Hepatocyte (in vitro differentiated cells): ENCODE measurements around the gene ZFHX3.

Source experiments
- CTCF ChIP-seq: fragments of 200-600 bp; sonication (generic); IDR thresholded peaks from 2 replicates; pipeline ENCODE4 v1.5.1; 2016; ENCODE audit warnings: antibody characterized with exemption, mild to moderate bottlenecking; ENCODE audit not compliant: poor library complexity
- EZH2 ChIP-seq: fragments of 200-600 bp; sonication (generic); IDR thresholded peaks from 2 replicates; pipeline ENCODE4 v1.6.1; 2016; ENCODE audit warnings: antibody characterized with exemption, mild to moderate bottlenecking, borderline replicate concordance
- EZH2phosphoT487 ChIP-seq: fragments of 200-600 bp; sonication (generic); IDR thresholded peaks from one replicate; pipeline ENCODE4 v1.6.1; 2018; ENCODE audit warnings: antibody characterized with exemption, mild to moderate bottlenecking, low read depth, moderate library complexity; ENCODE audit not compliant: unreplicated experiment, severe bottlenecking

- no peak for TF ChIP-seq CTCF
- TF ChIP-seq EZH2 = no peak
- TF ChIP-seq EZH2phosphoT487 = no peak
Measured at GRCh38 chr16:72793716-72794115, 254.2 kb downstream of the ZFHX3 start.
